GM10266 (cell line): ENCODE measurements around the gene OBI1.

ENCODE experiments used
- DNase-seq: peaks from one replicate; pipeline ENCODE4 v3.0.0; 2012; ENCODE audit errors: extremely low spot score
- CTCF ChIP-seq: IDR thresholded peaks from 2 replicates; pipeline ENCODE4 v1.5.1; 2012; ENCODE audit warnings: mild to moderate bottlenecking, low read depth; ENCODE audit not compliant: control insufficient read depth, insufficient read depth; ENCODE audit errors: missing control alignments

OBI1 gene

GRCh38 chr13:78597602-78597932 lies 61.4 kb downstream of the OBI1 start:
- DNase-seq = peak; percentile 12
- no peak for TF ChIP-seq CTCF

DNA sequence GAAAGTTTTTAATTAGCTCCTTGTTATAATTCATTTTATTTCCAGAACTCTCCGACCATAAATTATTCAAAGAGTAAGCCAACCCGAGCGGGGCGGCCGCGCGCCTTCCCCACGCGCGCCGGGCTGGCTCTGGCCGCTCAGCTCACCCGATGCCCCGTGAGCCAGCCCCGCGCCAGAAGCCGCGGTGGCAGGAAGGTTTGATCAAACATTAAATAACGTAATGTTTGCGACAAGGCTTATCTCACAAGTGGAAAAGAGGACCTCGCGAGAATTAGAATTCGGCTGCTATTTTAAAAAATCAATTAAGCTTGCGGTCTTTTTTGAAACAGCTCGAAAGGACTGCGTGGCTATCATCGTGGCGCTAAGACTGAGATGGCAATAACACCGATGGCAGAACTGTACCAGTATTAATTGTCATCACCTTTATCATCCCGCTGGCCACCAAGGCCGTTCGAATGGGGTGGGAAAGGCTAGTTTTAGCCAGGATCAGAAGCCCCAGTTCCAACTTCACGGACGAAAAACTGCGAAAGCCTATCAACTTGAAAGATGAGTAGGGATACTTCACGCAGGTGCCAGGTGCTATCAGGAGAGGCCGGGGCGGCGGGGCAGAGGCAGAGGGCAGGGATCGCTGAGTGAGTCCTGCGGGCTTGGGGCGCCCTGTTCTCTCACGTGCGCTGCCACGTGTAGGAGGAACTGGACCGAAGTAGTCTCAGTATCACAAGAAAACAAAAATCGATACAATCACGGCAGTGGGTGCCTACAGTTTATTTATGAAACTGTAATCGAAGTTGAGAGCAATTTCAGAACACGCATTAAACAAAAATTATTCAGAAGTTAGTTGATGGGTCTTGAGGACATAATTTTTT lies 62.0 kb downstream of the OBI1 start:
- no peak for TF ChIP-seq CTCF
- peak; percentile 26 for DNase-seq

DNA sequence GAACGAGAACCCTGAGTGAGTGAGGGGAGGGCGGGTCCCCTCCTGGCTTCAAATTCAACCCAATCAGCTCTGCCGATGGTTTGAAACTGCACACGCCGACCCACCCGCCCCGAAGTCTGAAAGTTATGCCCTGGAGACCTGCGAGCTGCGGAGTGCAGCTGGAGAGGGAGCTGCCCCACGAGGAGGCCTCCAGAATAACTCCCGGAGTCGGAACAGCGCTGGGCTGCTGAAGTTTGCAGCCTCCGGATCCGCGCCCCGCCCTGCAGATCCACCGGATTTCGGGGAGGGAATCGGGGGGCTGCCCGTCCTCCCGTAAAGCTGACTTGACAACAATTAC lies 62.6 kb downstream of the OBI1 start:
- no peak for DNase-seq
- no peak for TF ChIP-seq CTCF

DNA sequence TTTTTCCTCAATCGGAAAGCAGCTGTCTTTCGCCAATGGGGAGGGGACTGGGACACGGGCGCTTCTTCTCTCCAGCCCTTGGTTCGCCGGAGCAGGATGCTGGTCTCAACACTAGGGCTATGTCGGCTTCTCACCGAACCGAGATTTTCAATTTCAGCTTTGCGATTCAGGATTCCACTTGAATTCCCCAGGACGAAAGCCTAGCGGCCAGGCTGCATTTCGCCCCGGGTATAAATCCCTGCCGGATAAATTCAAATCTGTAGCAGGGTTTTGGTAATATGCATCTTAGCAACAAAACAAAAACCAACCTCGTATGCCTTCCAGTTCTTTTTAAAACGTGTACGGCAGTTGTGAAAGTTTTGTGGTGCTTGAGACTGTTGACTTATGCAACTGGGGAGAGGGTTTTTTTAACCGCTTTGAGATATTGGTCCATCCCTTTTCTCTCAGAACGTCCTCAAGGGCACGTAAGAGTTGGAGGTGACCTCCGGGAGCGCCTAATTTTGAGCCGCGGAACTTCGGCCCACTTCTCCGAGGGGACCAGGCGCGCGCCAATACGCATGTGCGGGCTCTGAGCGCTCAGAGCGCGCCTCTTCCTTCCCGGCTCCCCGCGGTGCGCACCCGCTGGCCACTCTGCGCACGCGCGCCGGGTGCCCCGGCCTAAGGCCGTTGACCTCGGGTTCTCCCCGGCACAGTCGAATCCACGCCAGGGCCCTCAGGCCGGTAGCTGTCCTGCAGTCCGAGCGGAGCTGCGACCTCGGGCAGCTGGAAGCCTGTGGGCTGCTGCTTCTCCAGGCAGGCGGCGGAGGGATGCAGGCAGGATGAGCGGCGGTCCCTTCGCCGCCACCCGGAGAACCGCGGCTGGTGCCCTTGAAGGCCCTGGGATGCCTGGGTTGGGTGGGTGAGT lies 63.2 kb downstream of the OBI1 start:
- TF ChIP-seq CTCF = no peak
- DNase-seq = peak; percentile 88

- DNase-seq = no peak
- no peak for TF ChIP-seq CTCF
Measured at GRCh38 chr13:78594456-78594975, 64.4 kb downstream of the OBI1 start.

DNA sequence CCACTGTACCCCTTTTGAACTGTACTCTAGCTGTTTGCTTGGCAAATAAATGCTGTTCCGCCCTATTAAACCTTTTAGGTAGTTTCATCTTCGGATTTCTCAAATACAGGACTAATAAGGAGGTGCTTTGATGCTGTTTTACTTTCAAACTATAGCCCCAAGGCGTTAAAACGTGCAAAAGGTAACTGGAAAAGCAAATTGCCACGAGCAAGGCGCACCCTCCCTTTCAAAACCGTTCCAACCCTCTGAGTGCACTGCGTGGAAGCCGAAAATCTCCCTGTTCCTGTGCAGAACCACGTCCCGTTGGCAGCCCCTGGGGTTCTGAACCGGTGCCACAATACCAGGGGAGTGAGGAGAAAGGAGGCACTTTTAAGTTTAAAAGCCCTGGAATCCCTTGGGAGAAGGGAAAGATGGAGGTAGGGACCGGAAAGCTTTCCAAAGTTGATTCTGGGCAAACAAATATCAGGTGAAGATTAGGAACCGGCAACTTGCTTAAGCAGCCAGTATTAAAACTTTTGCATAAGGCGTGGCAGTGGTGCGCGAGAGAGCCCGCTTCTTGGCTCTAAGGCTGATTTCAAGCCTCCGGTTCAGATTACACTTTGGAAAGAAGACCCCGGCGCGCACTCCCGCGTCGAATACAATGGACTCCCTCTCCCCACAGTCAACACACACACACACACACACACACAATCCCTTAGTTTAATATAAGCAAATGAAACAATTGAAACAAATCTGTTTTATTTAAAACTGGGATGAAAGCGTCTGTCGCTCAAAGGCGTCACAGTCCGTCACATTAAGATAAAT lies 65.1 kb downstream of the OBI1 start:
- no peak for DNase-seq
- no peak for TF ChIP-seq CTCF

GRCh38 chr13:78593129-78593528 lies 65.8 kb downstream of the OBI1 start:
- no peak for DNase-seq
- no peak for TF ChIP-seq CTCF
